Measurements from ENCODE around the gene LRRC32. TPM values are rescaled to one million over a fixed set of nuclear protein-coding genes. Genes with fewer than 3 reads are reported as not detected.

The LRRC32 gene
- total and polyA plus RNA-seq, 2 of the 4 experiments (the other 2 are of a cell fraction) = 5.2 to 13.7 TPM

- no peak for TF ChIP-seq CEBPB (IDR thresholded peaks at IDR 0.05; ENCODE audit: low read depth, low read length)
- no peak for TF ChIP-seq MXI1 (IDR thresholded peaks at IDR 0.05; ENCODE audit: borderline replicate concordance, low read depth, low read length)
- TF ChIP-seq CHD1 (IDR thresholded peaks at IDR 0.05; ENCODE audit: low read depth, low read length) = no peak
- no peak for TF ChIP-seq MAFK (IDR thresholded peaks at IDR 0.05; ENCODE audit: low read depth, low read length)
- TF ChIP-seq SMC3 (IDR thresholded peaks at IDR 0.05; ENCODE audit: low read depth, low read length) = no peak
- TF ChIP-seq RFX5 (IDR thresholded peaks at IDR 0.05; ENCODE audit: low read depth, low read length) = no peak
- TF ChIP-seq BHLHE40 (IDR thresholded peaks at IDR 0.05; ENCODE audit: low read depth, low read length) = no peak
- no peak for TF ChIP-seq NFE2L2 (IDR thresholded peaks at IDR 0.05; ENCODE audit: low read depth, low read length)
- TF ChIP-seq RCOR1 (IDR thresholded peaks at IDR 0.05; ENCODE audit: insufficient replicate concordance, low read length) = no peak
- TF ChIP-seq CTCF (conservative IDR thresholded peaks at IDR 0.05; ENCODE audit: low read depth, low read length) = no peak
- no peak for TF ChIP-seq ELK1 (IDR thresholded peaks at IDR 0.05; ENCODE audit: borderline replicate concordance, low read depth, low read length)
- no peak for TF ChIP-seq RAD21 (IDR thresholded peaks at IDR 0.05; ENCODE audit: low read length)
- Histone ChIP-seq H3K9me3 (ENCODE audit: control insufficient read depth, insufficient read depth, low read length) (peaks cover 1% of the 10 kb centered on the region; the same call in 1 of the 2 replicates), H3K9ac (ENCODE audit: low read depth, low read length) (no peak overlapping the region), H2BK120ac (ENCODE audit: low read depth, low read length) (peak overlapping the region; percentile 32; the same call in 1 of the 2 replicates), H4K5ac (ENCODE audit: low read depth, low read length) (peak overlapping the region; percentile 7; the same call in 1 of the 2 replicates), H2BK20ac (ENCODE audit: low read depth, low read length) (peak overlapping the region; percentile 26; the same call in 1 of the 2 replicates), H2BK15ac (ENCODE audit: low read depth, low read length) (no peak overlapping the region; the same call in 2 of the 3 replicates), H3K9me1 (ENCODE audit: insufficient read depth, low read length) (no peaks in the 10 kb centered on the region), H4K8ac (ENCODE audit: low read depth in 2 of 2, low read length in 2 of 2) (peak overlapping the region in 1 of 2 experiments; percentile 8; a peak in 1 of 4 replicates), H3K27ac (ENCODE audit: insufficient read depth, low read length) (no peak overlapping the region), H3K18ac (ENCODE audit: low read depth, low read length) (peak overlapping the region; percentile 13; the same call in 1 of the 2 replicates), H3K14ac (replicated peaks; ENCODE audit: low read depth, low read length) (no peak overlapping the region), H3K23ac (ENCODE audit: low read depth, low read length) (no peak overlapping the region), H4K20me1 (ENCODE audit: insufficient read depth, low read length) (no peaks in the 10 kb centered on the region), H3K4me2 (ENCODE audit: low read depth, low read length) (no peak overlapping the region), H3K36me3 (ENCODE audit: control insufficient read depth, insufficient read depth, low read length) (no peaks in the 10 kb centered on the region), H3K4me1 (ENCODE audit: control insufficient read depth, insufficient read depth, low read length) (peaks cover 5% of the 10 kb centered on the region; the same call in 1 of the 2 replicates), H4K91ac (ENCODE audit: insufficient read depth, low read depth, low read length) (peak overlapping the region; percentile 38; the same call in 1 of the 2 replicates), H2AFZ (replicated peaks; ENCODE audit: low read length, poor library complexity) (no peak overlapping the region), H2AK9ac (replicated peaks; ENCODE audit: low read depth, low read length, poor library complexity) (no peak overlapping the region), H3K27me3 (ENCODE audit: control insufficient read depth, insufficient read depth, low read length) (peaks cover 8% of the 10 kb centered on the region; the same call in 1 of the 2 replicates), H2BK5ac (ENCODE audit: low read depth, low read length, poor library complexity, severe bottlenecking) (no peak overlapping the region), H3K4me3 (ENCODE audit: insufficient read depth, low read depth, low read length) (no peak overlapping the region), H3K56ac (ENCODE audit: extremely low read depth, insufficient read depth, low read length) (no peak overlapping the region), H2AK5ac (ENCODE audit: low read depth, low read length) (peak overlapping the region; percentile 69), H3K79me1 (ENCODE audit: low read depth in 1 of 2, low read length in 2 of 2) (no peaks in the 10 kb centered on the region), H3K4ac (ENCODE audit: low read depth, low read length) (no peak overlapping the region)
- DNase-seq (no peak), ATAC-seq (ENCODE audit: low read depth) (no peak)
- ChIA-PET POLR2A (ENCODE audit: unreplicated experiment) (no interaction called here), CTCF (interaction anchor here (1.2 kb wide), 1 partner anchor 10 kb away, joined by 7 read pairs; no protein-coding TSS in a partner anchor)
- dilution Hi-C loops (cut with HindIII; ENCODE audit: low sequenced_read_pairs, unreplicated experiment) (no loop called here), in situ Hi-C loops (cut with MboI; ENCODE audit: low sequenced_read_pairs) (loop anchor here (10.0 kb wide), 1 partner anchor 475 kb away; no protein-coding TSS in a partner anchor), intact Hi-C loops (cut with micrococcal nuclease) (loop anchor here (10.0 kb wide), 1 partner anchor 485 kb away; the partner anchor contains the start of gene WNT11)
- BruUV-seq (replicated peaks) = no TSS peak
- 67% methylated on average over 6 of the region's 26 CpGs; no CpG with 5 or more reads in 1 of the 2 experiments for WGBS, 2 experiments (ENCODE audit: extremely low coverage in 2 of 2, insufficient read length in 1 of 2)
Measured at GRCh38 chr11:76689313-76690260, 19.0 kb upstream of the LRRC32 start.

Data from IMR-90 (cell line).